ENCODE results near the gene TBC1D19. TPM values are rescaled to one million over a fixed set of nuclear protein-coding genes. Genes with fewer than 3 reads are reported as not detected.
A peak's percentile ranks its signal among the peaks of the same experiment; 100 is the strongest.

The TBC1D19 gene
- total RNA-seq, 1 experiment from 2014 or later, result 31.0 TPM

GRCh38 chr4:26780539-26780938 is 196.7 kb downstream of the TBC1D19 start:
- peak; percentile 30 for DNase-seq (ENCODE audit: low read depth)

DNA sequence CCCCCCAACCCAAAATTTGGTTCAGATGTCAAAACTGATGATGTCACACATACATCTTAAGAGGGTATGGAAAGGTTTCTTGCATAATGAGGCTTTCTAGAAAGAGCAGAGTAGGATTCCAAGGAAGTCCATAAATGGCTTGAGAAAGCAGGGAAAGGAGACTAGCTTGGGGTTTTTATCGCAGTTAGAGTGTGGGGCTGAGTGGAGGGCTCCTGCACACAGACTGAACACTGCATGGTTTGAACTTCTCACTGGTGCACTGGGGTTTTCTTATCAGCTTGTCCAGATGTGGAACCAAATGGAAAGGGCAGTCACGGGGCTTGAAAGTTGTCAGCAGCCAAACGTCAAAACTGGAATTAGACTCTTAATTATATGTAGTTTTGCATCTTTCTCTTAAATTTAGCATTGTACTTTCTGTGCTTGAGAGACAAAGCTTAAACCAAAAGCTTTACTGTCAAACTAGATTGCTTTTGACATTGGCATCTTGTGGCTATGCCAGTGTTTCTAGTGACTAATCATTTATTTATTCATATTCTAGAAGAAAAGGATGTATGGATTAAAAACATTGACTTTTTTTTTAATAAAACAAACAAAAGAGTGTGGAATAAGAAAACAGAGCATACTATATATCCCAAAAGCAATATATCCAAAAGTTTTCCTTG is 198.4 kb downstream of the TBC1D19 start:
- DNase-seq (ENCODE audit: low read depth), result no peak

DNA sequence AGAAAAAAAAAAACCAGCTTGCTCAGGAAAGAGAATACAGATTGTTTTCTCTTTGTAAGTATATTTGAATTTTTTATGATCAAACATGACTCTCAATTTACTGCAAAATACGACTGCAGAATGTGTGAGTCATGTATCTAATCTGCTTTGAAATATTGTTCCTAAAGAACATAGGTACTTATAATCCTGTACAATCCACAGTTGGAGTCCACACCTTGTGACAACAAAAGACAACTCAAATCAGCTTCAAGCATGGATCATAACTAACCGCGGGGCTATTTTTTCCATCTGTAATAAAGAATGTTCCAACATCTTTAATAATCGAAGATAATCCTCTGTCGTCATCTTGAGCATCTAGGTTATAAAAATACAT is 198.9 kb downstream of the TBC1D19 start:
- DNase-seq (ENCODE audit: low read depth), result no peak

DNA sequence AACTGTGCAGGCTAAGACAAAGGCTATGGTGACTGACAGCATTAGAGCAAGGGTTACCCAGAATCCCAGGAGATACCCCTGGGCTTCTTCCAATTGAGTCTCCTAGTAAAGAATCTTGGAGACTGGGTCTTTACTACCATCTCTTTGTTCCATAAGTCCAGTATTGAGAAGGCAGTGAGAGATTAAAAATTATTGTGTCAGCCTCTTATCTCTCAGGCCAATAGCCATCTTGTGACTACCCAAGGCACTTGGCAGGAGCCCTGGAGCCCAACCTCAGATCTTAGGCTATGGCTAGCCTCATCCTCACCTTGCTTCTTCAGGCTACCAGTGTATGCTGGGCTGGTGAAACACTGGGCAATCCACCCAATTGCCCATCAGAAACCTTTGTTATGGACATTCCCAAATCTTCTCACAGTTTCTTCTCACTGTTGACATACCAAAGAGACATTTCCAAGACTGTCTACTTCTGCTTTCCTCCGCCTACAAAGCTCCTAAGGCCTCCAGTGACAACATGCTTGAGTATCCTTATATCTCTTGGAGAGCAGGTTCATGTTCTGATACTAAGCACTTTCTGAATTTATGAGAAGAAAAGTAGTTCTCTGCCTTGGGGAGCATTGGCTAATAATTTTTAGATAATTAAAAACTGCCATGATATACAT is 200.5 kb downstream of the TBC1D19 start:
- DNase-seq (ENCODE audit: low read depth), result no peak

DNA sequence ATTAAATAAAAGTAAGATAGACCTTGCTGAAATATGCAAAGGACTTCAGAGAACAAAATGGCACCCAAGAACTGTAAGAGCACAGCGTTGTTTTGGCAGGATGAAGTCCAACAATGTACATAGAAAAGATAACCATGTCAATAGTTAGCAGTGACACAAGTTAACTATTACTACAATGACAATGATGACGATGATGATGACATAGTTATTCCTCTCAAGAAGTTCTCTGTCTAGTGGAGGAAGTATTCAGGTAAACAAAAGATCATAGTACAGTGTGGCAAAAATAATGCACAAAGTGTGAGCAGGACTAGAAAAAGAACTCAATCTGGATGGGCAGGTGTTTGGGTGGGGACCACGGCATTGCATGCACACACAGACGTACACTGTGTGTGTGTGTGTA is 201.4 kb downstream of the TBC1D19 start:
- no peak for DNase-seq (ENCODE audit: low read depth)

DNA sequence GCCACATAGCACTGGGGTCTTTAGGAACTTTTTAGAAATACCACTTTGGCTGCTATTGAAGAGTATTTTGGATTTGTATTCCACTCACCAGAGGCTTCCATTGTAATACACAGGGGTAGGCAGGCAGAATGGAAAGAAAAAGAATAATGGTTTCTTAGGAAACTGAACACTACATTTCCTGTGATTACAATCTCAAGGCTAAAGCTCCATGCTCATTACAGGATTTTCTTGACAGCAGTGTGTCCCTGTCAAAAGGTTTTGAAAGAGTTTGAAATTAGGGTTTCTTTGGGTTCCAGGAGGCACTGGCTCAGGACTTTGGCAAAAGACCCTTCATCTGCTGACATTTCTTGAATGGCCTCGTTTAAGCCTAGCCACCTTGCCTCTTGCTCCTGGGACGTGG is 201.9 kb downstream of the TBC1D19 start:
- DNase-seq (ENCODE audit: low read depth), result no peak

DNA sequence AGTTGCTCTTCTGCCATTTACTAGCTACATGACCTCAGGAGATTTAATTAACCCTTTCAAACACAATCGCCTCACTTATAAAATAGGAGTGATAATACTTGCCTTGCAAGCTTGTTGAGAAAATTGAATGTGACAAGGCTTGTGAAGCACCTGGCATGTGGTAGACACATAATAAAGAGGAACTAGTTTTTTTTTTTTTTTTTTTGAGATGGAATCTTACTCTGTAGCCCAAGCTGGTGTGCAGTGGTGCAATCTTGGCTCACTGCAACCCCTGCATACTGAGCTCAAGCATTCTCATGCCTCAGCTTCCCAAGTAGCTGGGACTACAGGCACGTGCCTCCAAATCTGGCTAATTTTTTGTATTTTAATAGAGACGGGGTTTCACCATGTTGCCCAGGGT is 203.0 kb downstream of the TBC1D19 start:
- DNase-seq (ENCODE audit: low read depth), result no peak

- DNase-seq (ENCODE audit: low read depth), result peak; percentile 56
Observed at GRCh38 chr4:26787461-26788340, 203.8 kb downstream of the TBC1D19 start.

DNA sequence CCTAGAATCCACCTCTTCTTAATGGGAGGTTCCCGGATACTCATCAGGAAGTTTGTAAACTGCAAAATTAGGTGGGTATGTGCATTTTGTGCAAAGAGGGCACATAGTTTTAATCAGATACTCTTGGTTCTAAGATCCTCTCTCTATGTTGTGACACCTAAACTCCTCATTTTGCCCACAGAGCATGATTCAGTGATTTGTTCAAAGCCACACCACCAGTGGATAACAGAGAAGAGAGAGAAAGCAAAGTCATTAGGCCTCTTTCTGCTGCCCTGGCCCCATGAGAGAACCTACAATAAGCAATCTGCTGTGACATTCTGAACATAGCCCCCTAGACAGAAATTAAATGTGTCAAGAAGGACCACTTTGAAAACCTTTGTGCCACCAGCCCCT is 204.5 kb downstream of the TBC1D19 start:
- DNase-seq (ENCODE audit: low read depth), result no peak

GRCh38 chr4:26789208-26789607 is 205.3 kb downstream of the TBC1D19 start:
- no peak for DNase-seq (ENCODE audit: low read depth)

GRCh38 chr4:26791346-26791745 is 207.5 kb downstream of the TBC1D19 start:
- no peak for DNase-seq (ENCODE audit: low read depth)

DNA sequence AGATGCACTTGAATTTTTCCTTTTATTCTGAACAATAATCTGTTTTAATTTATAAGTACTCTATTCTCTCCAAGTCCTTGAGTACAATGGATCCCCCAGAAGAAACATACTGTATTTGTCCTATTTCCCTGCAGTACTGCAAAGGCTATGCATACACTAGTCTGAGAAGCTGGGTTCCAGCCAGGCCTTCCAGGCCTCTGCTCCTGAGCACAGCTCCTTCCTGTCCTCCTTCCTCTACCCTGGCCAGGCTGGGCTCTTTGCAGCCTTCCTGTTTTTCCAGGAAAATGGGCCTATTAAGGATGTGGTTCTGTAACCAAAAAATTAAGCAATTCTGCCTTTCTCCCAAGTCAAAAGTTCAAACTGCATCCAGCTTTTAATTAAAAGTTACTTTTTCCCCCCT is 208.8 kb downstream of the TBC1D19 start:
- no peak for DNase-seq (ENCODE audit: low read depth)

- no peak for DNase-seq (ENCODE audit: low read depth)
Observed at GRCh38 chr4:26793735-26794134, 209.9 kb downstream of the TBC1D19 start.

GRCh38 chr4:26796081-26796480 is 212.2 kb downstream of the TBC1D19 start:
- no peak for DNase-seq (ENCODE audit: low read depth)

- no peak for DNase-seq (ENCODE audit: low read depth)
Observed at GRCh38 chr4:26802790-26803189, 218.9 kb downstream of the TBC1D19 start.

GRCh38 chr4:26803211-26803861 is 219.5 kb downstream of the TBC1D19 start:
- DNase-seq (ENCODE audit: low read depth), result peak; percentile 61

DNA sequence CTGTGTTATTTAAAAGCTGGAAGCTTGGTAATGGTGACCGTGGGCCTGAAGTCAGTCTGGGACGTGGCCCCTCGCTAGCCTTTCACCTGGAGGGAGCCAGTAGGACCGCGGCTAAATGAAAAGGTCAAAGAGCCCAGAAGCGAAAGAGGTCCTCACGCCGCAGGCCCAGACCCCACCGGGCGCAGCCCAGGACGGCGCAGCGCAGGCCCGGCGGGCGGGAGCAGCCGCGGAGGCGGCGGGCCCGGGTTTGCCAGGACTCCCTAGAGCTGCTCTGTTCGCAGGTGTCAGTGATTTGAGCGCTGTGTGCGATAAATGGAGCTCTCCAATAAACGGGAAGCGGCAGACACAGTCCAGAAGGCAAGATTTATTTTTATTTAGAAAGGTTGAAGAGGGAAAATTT is 220.6 kb downstream of the TBC1D19 start:
- no peak for DNase-seq (ENCODE audit: low read depth)

- no peak for DNase-seq (ENCODE audit: low read depth)
Observed at GRCh38 chr4:26804925-26805324, 221.0 kb downstream of the TBC1D19 start.
